Sigmoid colon (tissue), 7 donors: ENCODE measurements around the gene PTPRD. TPM values are rescaled to one million over a fixed set of nuclear protein-coding genes. Genes with fewer than 3 reads are reported as not detected.

ENCODE experiments used
- DNase-seq: peaks from one replicate; pipeline ENCODE4 v3.0.0-alpha.2; 2019
- H3K27ac ChIP-seq, 4 donors: fragments of 200-600 bp; sonication (generic); one replicate each; pipeline ENCODE4 v1.5.1; 2016 to 2019; ENCODE audit warnings: mild to moderate bottlenecking in 1 of 4
- H3K27me3 ChIP-seq, 3 donors: fragments of 200-600 bp; sonication (generic); one replicate each; pipeline ENCODE4 v1.5.1; 2019; ENCODE audit warnings: mild to moderate bottlenecking in 1 of 3
- H3K36me3 ChIP-seq, 4 donors: fragments of 200-600 bp; sonication (generic); one replicate each; pipeline ENCODE4 v1.5.1; 2016 to 2019
- H3K4me1 ChIP-seq, 4 donors: fragments of 200-600 bp; sonication (generic); one replicate each; pipeline ENCODE4 v1.5.1; 2017 to 2019
- H3K4me3 ChIP-seq, 4 donors: fragments of 200-600 bp; sonication (generic); one replicate each; pipeline ENCODE4 v1.5.1; 2017 to 2019; ENCODE audit warnings: mild to moderate bottlenecking in 2 of 4, moderate library complexity in 1 of 4
- H3K9me3 ChIP-seq, 4 donors: fragments of 200-600 bp in 3 of 4; sonication (generic) in 3 of 4; one replicate each; pipeline versions ENCODE4 v1.5.1 to v1.6.1; 2013 to 2019
- CTCF ChIP-seq, 4 experiments: fragments of 450-650 bp in 3 of 4; fragments of 200-600 bp in 1 of 4; IDR thresholded peaks; one replicate each; pipeline ENCODE4 v1.5.1; 2016 to 2019; ENCODE audit warnings: antibody characterized with exemption in 4 of 4, mild to moderate bottlenecking in 3 of 4, moderate library complexity in 2 of 4
- EP300 ChIP-seq, 4 donors: sonication (generic); formaldehyde crosslinking; IDR thresholded peaks; one replicate each; pipeline ENCODE4 v1.6.1; 2017; ENCODE audit warnings: antibody characterized with exemption in 4 of 4
- POLR2A ChIP-seq, 2 donors: fragments of 450-650 bp; IDR thresholded peaks; one replicate each; pipeline ENCODE4 v1.6.1; 2016; ENCODE audit warnings: antibody characterized with exemption in 2 of 2, mild to moderate bottlenecking in 2 of 2, moderate library complexity in 2 of 2
- POLR2AphosphoS5 ChIP-seq, 4 donors: sonication (generic); formaldehyde crosslinking; IDR thresholded peaks; one replicate each; pipeline ENCODE4 v1.6.1; 2017; ENCODE audit warnings: antibody characterized with exemption in 4 of 4
- WGBS, 2 donors: extraction: QIAGEN DNeasy Blood & Tissue Kit; methylation state at CpG; one replicate each; pipeline ENCODE4 v1.1.7; 2013; 5-methylcytosine and 5-hydroxymethylcytosine counted together
- intact Hi-C: fragments of 100-400 bp; cut with DNase I; formaldehyde crosslinking; loops from one replicate; pipeline ENCODE4 v1.15.1; 2023
- polyA plus RNA-seq, 3 donors: library from polyadenylated mRNA; stranded (reverse); fragments of 200-250 nt; gene quantifications; one replicate each; pipeline ENCODE4 v1.2.3, GENCODE V29; 2013
- total RNA-seq, 4 donors: library from RNA; depleted of rRNA; stranded (reverse); fragments of >200 nt; gene quantifications; one replicate each; pipeline ENCODE4 v1.1.0, GENCODE V29; 2016
- donor health status: healthy with polysubstance abuse.
- donor health status: Bipolar disorder and iron deficiency.
- donor health status: healthy.

The PTPRD gene
- total and polyA plus RNA-seq, 7 donors = 1.2 to 18.3 (median 6.3) TPM

DNA sequence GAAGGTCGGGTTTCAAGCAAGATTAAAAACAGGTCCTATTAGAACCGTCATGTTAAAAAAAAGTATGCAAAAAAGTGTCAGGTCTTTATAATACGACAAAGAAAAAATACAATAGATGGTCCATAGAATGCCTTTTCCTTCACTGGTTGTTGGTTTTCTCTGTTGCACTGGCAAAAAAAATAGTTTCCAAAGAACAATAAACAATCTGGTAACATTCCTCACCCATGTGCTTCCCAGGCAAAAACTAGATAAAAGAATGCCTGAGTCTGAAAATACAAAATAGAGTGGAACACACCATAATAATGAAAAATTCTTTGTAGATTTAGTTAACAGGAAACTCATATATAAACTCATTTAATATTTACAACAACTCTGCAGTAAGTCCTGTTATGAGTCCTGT lies 2223.3 kb downstream of the PTPRD start:
- intact Hi-C loops = no loop called here
- Histone ChIP-seq H3K9me3 (no peaks in the 10 kb centered on the region), H3K4me1 (no peaks in the 10 kb centered on the region), H3K36me3 (no peaks in the 10 kb centered on the region), H3K4me3 (no peak overlapping the region), H3K27me3 (no peaks in the 10 kb centered on the region), H3K27ac (no peak overlapping the region)
- WGBS, 2 donors = 95 to 96% methylated on average over 3 of the region's 3 CpGs
- no peak for TF ChIP-seq CTCF (IDR thresholded peaks at IDR 0.05)
- no peak for TF ChIP-seq POLR2A (IDR thresholded peaks at IDR 0.05)
- no peak for TF ChIP-seq POLR2AphosphoS5 (IDR thresholded peaks at IDR 0.05)
- TF ChIP-seq EP300 (IDR thresholded peaks at IDR 0.05) = no peak
- no peak for DNase-seq

DNA sequence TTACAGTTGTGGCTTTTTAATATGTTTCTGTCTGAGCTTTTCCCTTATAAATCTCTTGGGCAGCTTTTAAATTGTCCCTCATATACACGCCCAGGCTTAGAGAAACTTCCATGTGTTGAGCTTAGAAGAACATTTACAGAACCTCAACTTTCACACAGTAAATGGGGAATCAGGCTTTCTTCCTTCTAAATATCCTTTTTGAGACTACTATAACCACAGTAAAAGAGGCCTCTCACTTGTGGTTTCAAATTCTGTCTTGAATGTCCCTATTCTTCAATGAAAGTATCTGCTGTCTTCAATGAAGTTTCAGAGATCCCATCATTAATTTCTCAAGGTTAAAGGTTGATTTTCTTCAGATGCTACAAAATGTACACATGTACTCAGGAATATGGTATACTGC lies 2224.7 kb downstream of the PTPRD start:
- Histone ChIP-seq H3K36me3 (no peaks in the 10 kb centered on the region), H3K27ac (no peak overlapping the region), H3K9me3 (no peaks in the 10 kb centered on the region), H3K4me1 (no peaks in the 10 kb centered on the region), H3K4me3 (no peak overlapping the region), H3K27me3 (no peaks in the 10 kb centered on the region)
- intact Hi-C loops = no loop called here
- no peak for TF ChIP-seq POLR2AphosphoS5 (IDR thresholded peaks at IDR 0.05)
- TF ChIP-seq EP300 (IDR thresholded peaks at IDR 0.05) = no peak
- TF ChIP-seq CTCF (IDR thresholded peaks at IDR 0.05) = no peak
- TF ChIP-seq POLR2A (IDR thresholded peaks at IDR 0.05) = no peak
- 66 to 71% methylated on average over 1 of the region's 1 CpG for WGBS, 2 donors
- DNase-seq = no peak

- Histone ChIP-seq H3K9me3 (no peaks in the 10 kb centered on the region), H3K27me3 (no peaks in the 10 kb centered on the region), H3K27ac (no peak overlapping the region), H3K36me3 (no peaks in the 10 kb centered on the region), H3K4me3 (no peak overlapping the region), H3K4me1 (no peaks in the 10 kb centered on the region)
- WGBS, 2 donors = 84 to 90% methylated on average over 3 of the region's 3 CpGs
- intact Hi-C loops = no loop called here
- DNase-seq = no peak
- TF ChIP-seq POLR2AphosphoS5 (IDR thresholded peaks at IDR 0.05) (no peak), EP300 (IDR thresholded peaks at IDR 0.05) (no peak), POLR2A (IDR thresholded peaks at IDR 0.05) (no peak), CTCF (IDR thresholded peaks at IDR 0.05) (no peak)
These were observed 2228.7 kb downstream of the PTPRD start for GRCh38 chr9:8384091-8384490.

GRCh38 chr9:8382777-8383527 lies 2229.8 kb downstream of the PTPRD start:
- no peak for TF ChIP-seq POLR2AphosphoS5 (IDR thresholded peaks at IDR 0.05)
- no peak for TF ChIP-seq POLR2A (IDR thresholded peaks at IDR 0.05)
- TF ChIP-seq EP300 (IDR thresholded peaks at IDR 0.05) = no peak
- TF ChIP-seq CTCF (IDR thresholded peaks at IDR 0.05) = no peak
- 87 to 90% methylated on average over 4 of the region's 4 CpGs for WGBS, 2 donors
- Histone ChIP-seq H3K27me3 (no peaks in the 10 kb centered on the region), H3K9me3 (no peaks in the 10 kb centered on the region), H3K36me3 (no peaks in the 10 kb centered on the region), H3K4me1 (no peaks in the 10 kb centered on the region), H3K27ac (no peak overlapping the region), H3K4me3 (no peak overlapping the region)
- no peak for DNase-seq
- intact Hi-C loops = no loop called here

GRCh38 chr9:8382266-8382665 lies 2230.5 kb downstream of the PTPRD start:
- Histone ChIP-seq H3K4me3 (no peak overlapping the region), H3K27ac (no peak overlapping the region), H3K27me3 (no peaks in the 10 kb centered on the region), H3K9me3 (no peaks in the 10 kb centered on the region), H3K4me1 (no peaks in the 10 kb centered on the region), H3K36me3 (no peaks in the 10 kb centered on the region)
- no peak for DNase-seq
- intact Hi-C loops = no loop called here
- 94 to 97% methylated on average over 1 of the region's 1 CpG for WGBS, 2 donors
- TF ChIP-seq POLR2A (IDR thresholded peaks at IDR 0.05) = no peak
- TF ChIP-seq EP300 (IDR thresholded peaks at IDR 0.05) = no peak
- no peak for TF ChIP-seq CTCF (IDR thresholded peaks at IDR 0.05)
- no peak for TF ChIP-seq POLR2AphosphoS5 (IDR thresholded peaks at IDR 0.05)
